DMS114 treated with DMSO at 0.1 percent for 48 hours (cell line): ENCODE measurements around the gene RHAG.
"Not testable (repeated sequence)": the region's sequence is repeated elsewhere in the genome, so short reads cannot be mapped to it uniquely, and the experiment has no call there.

ENCODE experiments used
- DNase-seq: peaks from one replicate; lab custom pipeline; 2025; ENCODE audit not compliant: unreplicated experiment; lab: John Stamatoyannopoulos, UW

The RHAG gene

DNA sequence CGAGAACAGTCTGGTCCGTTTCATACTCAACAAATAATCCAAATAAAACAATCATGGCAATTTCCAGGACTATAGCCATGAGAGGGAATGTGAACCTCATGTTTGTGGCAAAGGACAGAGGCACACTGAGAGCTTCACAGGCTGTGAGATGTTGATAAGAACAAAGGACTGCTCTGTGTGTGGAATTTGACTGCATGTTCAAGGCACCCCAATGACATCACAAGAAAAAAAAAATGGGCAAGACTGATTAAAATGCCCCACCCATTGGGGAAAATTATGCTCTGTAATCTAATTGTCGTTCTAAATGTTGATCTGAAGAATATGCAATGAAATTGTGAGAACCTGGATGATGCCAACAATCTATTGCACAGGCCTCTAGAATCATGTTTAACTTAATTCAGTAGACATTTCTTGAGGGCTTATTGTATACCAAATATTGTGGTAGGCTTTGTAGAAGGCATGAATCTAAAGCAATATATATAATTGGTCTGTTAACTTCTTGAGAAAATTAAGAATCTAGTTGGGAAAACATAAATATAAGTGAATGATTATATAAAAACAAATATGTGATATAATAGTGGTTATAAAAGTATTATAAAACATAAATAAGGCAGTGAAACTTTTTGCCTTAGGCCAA is at the start of gene RHAG:
RHAG (minus strand) TSS at position 127 of the 637 bp plus-strand sequence; CDS start at position 100, 27 bp downstream.
- no peak for DNase-seq

- no peak for DNase-seq
These were observed 40.1 kb upstream of the RHAG start for GRCh38 chr6:49676671-49677281.

- no peak for DNase-seq
These were observed 39.2 kb upstream of the RHAG start for GRCh38 chr6:49675816-49676215.

DNA sequence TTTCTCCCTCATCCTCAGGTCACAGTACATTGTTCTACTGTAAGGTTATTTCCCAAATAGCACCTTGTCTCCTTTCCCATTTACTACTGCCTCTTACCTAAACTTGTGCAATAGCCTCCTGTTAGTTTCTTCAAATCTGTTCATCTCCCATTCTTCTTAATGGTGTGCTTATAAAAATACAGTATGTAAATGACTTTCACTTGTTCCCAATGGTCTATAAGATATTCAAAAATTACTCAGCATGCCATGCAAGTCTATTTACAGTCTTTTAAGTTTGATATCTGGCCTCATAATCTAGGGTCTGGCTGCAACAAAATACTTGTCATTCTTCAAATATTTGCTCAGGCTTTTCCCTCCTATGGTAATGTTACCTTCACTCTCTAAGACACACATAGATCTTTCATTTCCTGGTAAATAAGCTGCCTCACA is 31.5 kb upstream of the RHAG start:
- DNase-seq = no peak

- DNase-seq = no peak
These were observed 30.5 kb upstream of the RHAG start for GRCh38 chr6:49666930-49667757.

GRCh38 chr6:49666480-49666879 is 29.8 kb upstream of the RHAG start:
- DNase-seq = no peak

DNA sequence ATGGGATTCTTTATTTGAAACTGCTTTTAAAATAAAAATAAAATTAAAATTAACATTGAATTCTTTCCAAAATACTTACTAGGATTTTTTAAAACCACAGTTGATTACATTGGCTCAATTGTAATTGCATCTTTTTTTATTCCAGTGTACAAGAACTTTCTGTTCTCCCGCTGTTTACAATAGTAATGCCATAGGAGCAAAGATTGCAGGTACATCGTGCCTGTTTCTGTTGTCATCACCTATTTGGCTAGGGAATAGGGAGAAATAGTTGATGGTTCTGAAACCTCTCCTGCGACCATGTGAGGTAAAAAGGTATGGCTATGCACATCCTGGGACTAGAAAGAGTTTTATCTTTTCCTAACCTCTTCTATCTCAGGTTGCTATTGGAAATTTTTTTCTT is 28.2 kb upstream of the RHAG start:
- no peak for DNase-seq

DNA sequence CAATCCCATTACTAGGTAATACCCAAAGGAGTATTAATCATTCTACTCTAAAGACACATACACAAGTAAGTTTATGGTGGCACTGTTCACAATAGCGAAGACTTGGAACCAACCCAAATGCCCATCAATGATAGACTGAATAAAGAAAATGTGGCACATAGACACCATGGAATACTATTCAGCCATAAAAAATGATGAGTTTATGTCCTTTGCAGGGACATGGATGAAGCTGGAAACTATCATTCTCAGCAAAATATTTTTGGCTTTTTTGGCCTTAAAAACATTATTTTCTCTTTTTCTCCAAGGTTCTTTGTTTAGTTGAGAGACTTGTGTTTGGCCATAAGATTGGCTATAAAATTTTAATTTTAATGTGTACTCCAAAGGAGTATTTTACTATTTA is 27.4 kb upstream of the RHAG start:
- not testable (repeated sequence) for DNase-seq

- no peak for DNase-seq
These were observed 26.2 kb upstream of the RHAG start for GRCh38 chr6:49662892-49663261.

GRCh38 chr6:49662231-49662891 is 25.7 kb upstream of the RHAG start:
- no peak for DNase-seq

DNA sequence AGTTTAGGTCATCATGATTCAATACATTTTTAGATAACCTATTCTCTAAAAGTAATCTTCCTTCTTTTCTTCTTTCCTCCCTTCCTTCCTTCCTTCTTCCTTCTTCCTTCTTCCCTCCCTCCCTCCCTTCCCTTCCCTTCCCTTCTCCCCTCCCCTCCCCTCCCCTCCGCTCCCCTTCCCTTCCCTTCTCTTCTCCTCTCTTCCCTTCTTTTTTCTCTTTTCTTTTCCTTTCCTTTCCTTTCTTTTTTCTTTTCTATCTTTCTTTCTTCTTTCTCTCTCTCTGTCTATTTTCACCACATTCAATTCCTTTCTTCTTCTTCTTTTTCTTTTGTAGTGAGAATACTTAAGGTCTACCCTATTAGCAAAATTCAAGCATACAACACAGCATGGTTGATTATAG is 17.3 kb upstream of the RHAG start:
- DNase-seq = no peak

DNA sequence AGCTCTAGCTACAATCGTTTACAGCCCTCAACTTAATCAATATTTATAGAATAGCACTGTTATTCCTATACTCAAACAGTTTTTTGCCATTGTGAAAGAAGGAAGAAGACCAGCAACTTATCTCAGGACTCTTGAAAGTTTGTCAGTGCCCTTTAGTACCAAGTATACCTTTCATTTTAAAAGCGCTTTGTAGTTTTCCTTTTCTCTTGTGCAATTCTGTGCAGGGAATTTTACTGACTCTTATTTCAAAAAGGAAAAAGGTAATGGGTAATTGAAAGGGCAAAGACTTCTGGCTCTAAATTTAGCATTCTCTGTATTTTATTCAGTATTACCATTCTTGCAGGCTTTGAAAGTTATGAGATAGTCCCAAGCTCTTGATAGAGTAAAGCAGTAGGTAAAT is 16.8 kb upstream of the RHAG start:
- DNase-seq = no peak

GRCh38 chr6:49651239-49651638 is 14.6 kb upstream of the RHAG start:
- no peak for DNase-seq

GRCh38 chr6:49649988-49650387 is 13.3 kb upstream of the RHAG start:
- no peak for DNase-seq

- no peak for DNase-seq
These were observed 11.4 kb upstream of the RHAG start for GRCh38 chr6:49648036-49648435.

DNA sequence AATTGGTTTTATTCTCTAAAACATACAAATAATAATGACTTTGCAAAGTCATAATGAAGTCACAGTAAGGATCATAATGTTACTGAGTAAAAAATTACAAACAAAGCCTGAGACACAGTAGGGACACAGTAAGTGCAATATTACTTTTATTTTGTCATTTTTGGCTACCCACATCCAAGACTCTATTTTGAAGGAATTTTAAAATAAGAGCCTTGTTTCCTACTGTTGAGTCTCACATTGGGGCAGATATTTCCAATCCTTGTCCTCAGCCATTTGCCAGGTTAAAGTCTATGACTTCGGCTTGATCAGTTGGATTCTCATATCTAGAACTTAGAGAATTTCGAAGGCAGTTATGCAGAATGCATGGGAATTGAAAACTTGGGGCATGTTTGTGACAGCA is 10.8 kb upstream of the RHAG start:
- no peak for DNase-seq

GRCh38 chr6:49646942-49647341 is 10.3 kb upstream of the RHAG start:
- DNase-seq = no peak

- no peak for DNase-seq
These were observed 9.6 kb upstream of the RHAG start for GRCh38 chr6:49646130-49646824.

DNA sequence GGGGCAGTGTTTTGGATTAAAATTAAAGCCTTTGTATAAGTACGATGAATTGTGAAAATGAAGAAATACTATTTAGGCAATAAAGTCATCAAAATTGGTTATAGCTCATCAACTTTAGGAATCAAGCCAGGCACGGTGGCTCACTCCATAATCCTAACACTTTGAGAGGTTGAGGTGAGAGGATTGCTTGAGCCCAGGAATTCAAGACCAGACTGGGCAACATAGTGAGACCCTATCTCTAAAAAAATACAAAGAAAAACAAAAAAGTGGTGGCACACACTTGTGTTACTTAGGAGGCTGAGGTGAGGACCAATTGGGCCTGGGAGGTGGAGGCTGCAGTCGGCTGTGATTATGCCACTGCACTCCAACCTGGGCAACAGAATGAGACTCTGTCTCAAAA is 8.5 kb upstream of the RHAG start:
- no peak for DNase-seq

DNA sequence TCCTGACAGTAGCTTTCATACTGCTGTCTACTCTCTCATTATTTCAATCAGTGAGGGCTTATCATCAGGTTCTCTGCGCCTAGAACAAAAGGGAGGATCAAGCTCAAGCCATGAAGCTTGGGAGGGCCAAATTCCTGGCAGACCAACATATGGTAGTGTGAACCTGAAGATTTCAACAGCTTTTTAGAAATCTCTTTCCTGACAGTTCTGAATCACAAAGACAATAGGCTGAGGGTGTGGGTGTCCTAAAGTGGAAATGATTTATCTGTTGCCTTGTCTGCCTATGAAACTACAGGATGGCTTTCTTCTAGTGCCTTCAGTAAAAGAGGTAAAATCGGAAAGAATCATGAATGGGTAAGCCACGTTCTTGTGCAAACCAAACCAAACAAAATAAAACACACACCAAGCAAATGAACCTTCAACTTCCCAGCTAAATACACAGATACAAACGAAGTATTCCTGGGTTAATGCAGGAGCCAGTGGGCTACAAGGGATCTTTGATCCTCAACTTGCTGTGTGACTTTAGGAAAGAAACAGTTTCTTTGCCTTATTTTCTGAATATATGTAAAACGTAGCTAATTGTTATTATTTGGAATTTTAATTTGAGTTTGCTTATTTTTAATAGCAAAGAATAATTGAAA is 2.7 kb upstream of the RHAG start:
- DNase-seq = no peak

GRCh38 chr6:49637350-49637731 is 702 bp upstream of the RHAG start:
- no peak for DNase-seq
